Heart right ventricle (tissue), 16 donors: ENCODE results near the gene OSBPL6. TPM values are rescaled to one million over a fixed set of nuclear protein-coding genes. Genes with fewer than 3 reads are reported as not detected.
"Not testable (repeated sequence)": the region's sequence is repeated elsewhere in the genome, so short reads cannot be mapped to it uniquely, and the experiment has no call there.

Source experiments
- ATAC-seq, 8 donors: fragments of 200-7000 bp; cut with Tn5 transposase; one replicate each; pipeline ENCODE4 v1.9.1; 2020; ENCODE audit warnings: mild to moderate bottlenecking in 8 of 8, moderate library complexity in 8 of 8, moderate number of reproducible peaks in 1 of 8
- DNase-seq, 2 donors: peaks; one replicate each; pipeline ENCODE4 v3.0.0-alpha.2; 2020
- H3K27ac ChIP-seq, 10 donors: fragments of 200-600 bp; sonication (generic) in 2 of 10; one replicate each; pipeline versions ENCODE4 v1.5.0 to v1.8.0; 2020 to 2022; ENCODE audit warnings: mild to moderate bottlenecking in 3 of 10
- H3K27me3 ChIP-seq, 7 donors: fragments of 200-600 bp; one replicate each; pipeline ENCODE4 v1.8.0; 2021 to 2022; ENCODE audit warnings: mild to moderate bottlenecking in 2 of 7
- H3K36me3 ChIP-seq, 9 donors: fragments of 200-600 bp; sonication (generic) in 1 of 9; one replicate each; pipeline versions ENCODE4 v1.5.0 to v1.8.0; 2020 to 2022; ENCODE audit warnings: mild to moderate bottlenecking in 2 of 9
- H3K4me1 ChIP-seq, 9 donors: fragments of 200-600 bp; sonication (generic) in 1 of 9; one replicate each; pipeline versions ENCODE4 v1.5.0 to v1.8.0; 2020 to 2022; ENCODE audit warnings: mild to moderate bottlenecking in 4 of 9
- H3K4me3 ChIP-seq, 10 donors: fragments of 200-600 bp; sonication (generic) in 2 of 10; one replicate each; pipeline versions ENCODE4 v1.5.0 to v1.8.0; 2020 to 2022; ENCODE audit warnings: mild to moderate bottlenecking in 7 of 10, moderate library complexity in 2 of 10
- H3K9me3 ChIP-seq, 11 donors: fragments of 200-600 bp in 10 of 11; sonication (generic) in 2 of 11; one replicate each; pipeline versions ENCODE4 v1.5.0 to v1.8.0; 2013 to 2022; ENCODE audit warnings: mild to moderate bottlenecking in 2 of 11, control low read depth in 1 of 11, moderate library complexity in 1 of 11
- CTCF ChIP-seq, 9 donors: fragments of 200-600 bp; sonication (generic) in 2 of 9; IDR thresholded peaks; one replicate each; pipeline versions ENCODE4 v1.5.0 to v1.8.0; 2021 to 2022; ENCODE audit warnings: antibody characterized with exemption in 9 of 9, mild to moderate bottlenecking in 5 of 9, moderate library complexity in 1 of 9
- WGBS, 2 donors: extraction: QIAGEN DNeasy Blood & Tissue Kit; methylation state at CpG; one replicate each; pipeline ENCODE4 v1.1.7; 2013; ENCODE audit warnings: inconsistent platforms in 1 of 2; 5-methylcytosine and 5-hydroxymethylcytosine counted together
- intact Hi-C, 10 donors: fragments of 100-400 bp; cut with DNase I; formaldehyde crosslinking; loops; one replicate each; pipeline versions ENCODE4 v1.11.1 to v1.14.2; 2022
- polyA plus RNA-seq, 2 donors: library from polyadenylated mRNA; stranded (reverse); fragments of 200-250 nt; gene quantifications; one replicate each; pipeline ENCODE4 v1.2.3, GENCODE V29; 2013
- total RNA-seq, 10 donors: library from RNA; stranded (reverse); fragmentation: NEBNext Ultra II Directional in 3 of 10; extraction: Animal tissue kit (Norgen Biotek cat#: 25700) in 3 of 10; gene quantifications; one replicate each; pipeline versions ENCODE4 v1.2.1 to v1.2.4, GENCODE V29; 2021 to 2023
- donor health status: Arrhythmogenic right ventricular cardiomyopathy.
- donor health status: ischemic (EF 13 %, LVEDD 7.1; RV severe dilation, severe dysfunction).
- donor health status: healthy with polysubstance abuse.
- donor health status: DM: no; HTN: yes; CAD: no.
- donor health status: DM: no; HTN: no; CAD: no.
- donor health status: ischemic (EF 25% LVEDD 6.9; RV normal size, moderate dysfunction).
- donor health status: ischemic (EF 25% LVEDD 5.7; RV mildly dilated, moderate dysfunction).
- donor health status: healthy.
- donor health status: DM: yes; HTN: yes; CAD: no.
- donor health status: Ischemic cardiomyopathy.
- donor health status: ischemic (EF 35%, LVEDD 5.7; RV mildly dilated, moderate dysfunction).
- donor health status: nonischemic (EF 11% LVEDD 7.7; RV severe dilation, severe dysfunction).
- donor health status: DM: yes; HTN: yes; CAD: no.
- donor health status: PGD.
- donor health status: ischemic (EF 29% LVEDD 5.4; RV normal size, mild dysfunction).
- donor health status: nonischemic (EF 23%, LVEDD 6.1; RV moderate dilation, normal function).

OSBPL6 gene
- total and polyA plus RNA-seq, 12 donors: 1.1 to 8.0 (median 4.4) TPM

- DNase-seq (no peak), ATAC-seq (no peak)
- 65 to 67% methylated on average over 4 of the region's 4 CpGs for WGBS, 2 donors
- peak overlapping the region in 1 of 10 donors; percentile 12 for H3K27ac ChIP-seq
- no peak overlapping the region for H3K4me3 ChIP-seq
- H3K27me3 ChIP-seq: no peaks in the 10 kb centered on the region
- H3K9me3 ChIP-seq: no peaks in the 10 kb centered on the region
- H3K36me3 ChIP-seq: no peaks in the 10 kb centered on the region
- intact Hi-C loops: no loop called here
- H3K4me1 ChIP-seq: peaks cover 0 to 9% (median 0%) of the 10 kb centered on the region in 9 donors
- no peak for TF ChIP-seq CTCF (IDR thresholded peaks at IDR 0.05)
Measured at GRCh38 chr2:178163395-178163794, 30.9 kb upstream of the OSBPL6 start.

GRCh38 chr2:178163911-178164310, 30.4 kb upstream of the OSBPL6 start:
- DNase-seq (no peak), ATAC-seq (no peak)
- Histone ChIP-seq H3K4me3 (no peak overlapping the region), H3K9me3 (no peaks in the 10 kb centered on the region), H3K27ac (peak overlapping the region in 1 of 10 donors; percentile 12), H3K27me3 (no peaks in the 10 kb centered on the region), H3K4me1 (peaks cover 0 to 9% (median 0%) of the 10 kb centered on the region in 9 donors), H3K36me3 (no peaks in the 10 kb centered on the region)
- intact Hi-C loops: no loop called here
- TF ChIP-seq CTCF (IDR thresholded peaks at IDR 0.05): no peak
- WGBS, 2 donors: 0 to 50% methylated on average over 1 of the region's 1 CpG

- Histone ChIP-seq H3K27me3 (peaks cover 0 to 16% (median 0%) of the 10 kb centered on the region in 7 donors), H3K36me3 (no peaks in the 10 kb centered on the region), H3K27ac (no peak overlapping the region), H3K4me3 (no peak overlapping the region), H3K9me3 (peaks cover 0 to 7% (median 0%) of the 10 kb centered on the region in 11 donors), H3K4me1 (no peaks in the 10 kb centered on the region)
- no peak for DNase-seq
- 92 to 98% methylated on average over 1 of the region's 1 CpG for WGBS, 2 donors
- ATAC-seq: no peak
- intact Hi-C loops: no loop called here
- no peak for TF ChIP-seq CTCF (IDR thresholded peaks at IDR 0.05)
Measured at GRCh38 chr2:178173657-178174056, 20.7 kb upstream of the OSBPL6 start.

GRCh38 chr2:178177066-178177679, 17.1 kb upstream of the OSBPL6 start:
- Histone ChIP-seq H3K9me3 (peaks cover 0 to 7% (median 0%) of the 10 kb centered on the region in 11 donors), H3K4me3 (no peak overlapping the region), H3K4me1 (no peaks in the 10 kb centered on the region), H3K36me3 (no peaks in the 10 kb centered on the region), H3K27me3 (peaks cover 0 to 20% (median 0%) of the 10 kb centered on the region in 7 donors), H3K27ac (no peak overlapping the region)
- ATAC-seq: no peak
- no peak for DNase-seq
- TF ChIP-seq CTCF (IDR thresholded peaks at IDR 0.05): no peak
- WGBS, 2 donors: 82 to 89% methylated on average over 1 of the region's 1 CpG
- intact Hi-C loops: no loop called here

- H3K36me3 ChIP-seq, intact Hi-C loops, ATAC-seq, H3K27ac ChIP-seq, H3K4me1 ChIP-seq, DNase-seq, H3K4me3 ChIP-seq, H3K9me3 ChIP-seq: not testable (repeated sequence)
- 94 to 95% methylated on average over 2 of the region's 2 CpGs for WGBS, 2 donors
- peaks cover 0 to 13% (median 0%) of the 10 kb centered on the region in 7 donors for H3K27me3 ChIP-seq
Measured at GRCh38 chr2:178180648-178181047, 13.7 kb upstream of the OSBPL6 start.
